ENCODE results near the gene ZNF121.
"Not testable (repeated sequence)": the region's sequence is repeated elsewhere in the genome, so short reads cannot be mapped to it uniquely, and the experiment has no call there.

Gene ZNF121

DNA sequence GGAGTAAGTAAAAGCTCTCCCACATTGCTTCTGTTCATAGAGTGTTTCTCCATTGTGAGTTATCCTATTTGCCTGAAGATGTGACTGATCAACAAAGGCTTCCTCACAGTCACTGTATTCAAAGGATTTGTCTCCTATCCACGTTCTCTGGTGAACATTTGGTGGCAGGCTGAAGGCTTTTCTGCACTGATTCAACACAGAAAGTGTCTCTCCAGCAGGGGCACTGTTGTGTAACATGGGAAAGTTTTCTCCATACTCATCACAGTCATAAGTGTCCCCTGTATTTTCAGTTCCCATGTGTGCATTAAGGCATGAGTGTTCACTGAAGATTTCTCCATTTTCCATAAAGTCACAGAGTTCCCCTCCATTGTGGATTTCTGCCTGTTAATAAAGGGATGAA, 17.6 kb downstream of the ZNF121 start:
- TF ChIP-seq, protein P1, sequence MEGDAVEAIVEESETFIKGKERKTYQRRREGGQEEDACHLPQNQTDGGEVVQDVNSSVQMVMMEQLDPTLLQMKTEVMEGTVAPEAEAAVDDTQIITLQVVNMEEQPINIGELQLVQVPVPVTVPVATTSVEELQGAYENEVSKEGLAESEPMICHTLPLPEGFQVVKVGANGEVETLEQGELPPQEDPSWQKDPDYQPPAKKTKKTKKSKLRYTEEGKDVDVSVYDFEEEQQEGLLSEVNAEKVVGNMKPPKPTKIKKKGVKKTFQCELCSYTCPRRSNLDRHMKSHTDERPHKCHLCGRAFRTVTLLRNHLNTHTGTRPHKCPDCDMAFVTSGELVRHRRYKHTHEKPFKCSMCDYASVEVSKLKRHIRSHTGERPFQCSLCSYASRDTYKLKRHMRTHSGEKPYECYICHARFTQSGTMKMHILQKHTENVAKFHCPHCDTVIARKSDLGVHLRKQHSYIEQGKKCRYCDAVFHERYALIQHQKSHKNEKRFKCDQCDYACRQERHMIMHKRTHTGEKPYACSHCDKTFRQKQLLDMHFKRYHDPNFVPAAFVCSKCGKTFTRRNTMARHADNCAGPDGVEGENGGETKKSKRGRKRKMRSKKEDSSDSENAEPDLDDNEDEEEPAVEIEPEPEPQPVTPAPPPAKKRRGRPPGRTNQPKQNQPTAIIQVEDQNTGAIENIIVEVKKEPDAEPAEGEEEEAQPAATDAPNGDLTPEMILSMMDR (IDR thresholded peaks at IDR 0.05; ENCODE audit: insufficient read depth, low read depth, low read length, missing control alignments) = no peak
- H3K4me3 ChIP-seq (ENCODE audit: low read length) = no peak overlapping the region
- DNase-seq (ENCODE audit: low read depth) = no peak

DNA sequence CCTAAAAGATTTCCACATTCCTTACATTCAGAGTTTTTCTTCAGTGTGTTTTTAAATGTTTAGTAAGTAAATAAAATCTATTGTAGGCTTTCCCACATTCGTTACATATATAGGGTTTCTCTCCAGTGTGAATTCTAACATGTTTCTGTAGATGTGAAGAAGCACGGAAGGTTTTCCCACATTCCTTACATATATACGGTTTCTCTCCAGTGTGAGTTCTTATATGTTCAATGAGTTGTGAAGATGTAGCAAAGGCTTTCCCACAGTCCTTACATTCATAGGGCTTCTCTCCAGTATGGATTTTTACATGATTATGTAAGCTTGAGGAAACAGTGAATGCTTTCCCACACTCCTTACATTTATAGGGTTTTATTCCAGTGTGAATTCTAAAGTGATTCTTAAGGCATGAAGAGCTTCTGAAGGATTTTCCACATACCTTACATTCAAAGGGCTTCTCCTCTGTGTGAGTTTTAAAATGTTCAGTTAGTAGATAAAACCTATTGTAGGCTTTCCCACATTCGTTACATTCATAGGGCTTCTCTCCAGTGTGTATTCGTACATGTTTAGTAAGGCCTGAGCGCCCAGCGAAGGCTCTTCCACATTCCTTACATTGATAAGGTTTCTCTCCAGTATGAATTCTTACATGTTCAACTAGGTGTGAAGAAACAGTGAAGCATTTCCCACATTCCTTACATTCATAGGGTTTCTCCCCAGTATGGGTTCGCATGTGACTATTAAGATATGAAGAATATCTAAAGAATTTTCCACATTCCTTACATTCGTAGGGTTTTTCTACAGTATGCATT, 18.2 kb downstream of the ZNF121 start:
- no peak overlapping the region for H3K4me3 ChIP-seq (ENCODE audit: low read length)
- TF ChIP-seq, protein P1 (IDR thresholded peaks at IDR 0.05; ENCODE audit: insufficient read depth, low read depth, low read length, missing control alignments) = no peak
- DNase-seq (ENCODE audit: low read depth) = peak; percentile 29

DNA sequence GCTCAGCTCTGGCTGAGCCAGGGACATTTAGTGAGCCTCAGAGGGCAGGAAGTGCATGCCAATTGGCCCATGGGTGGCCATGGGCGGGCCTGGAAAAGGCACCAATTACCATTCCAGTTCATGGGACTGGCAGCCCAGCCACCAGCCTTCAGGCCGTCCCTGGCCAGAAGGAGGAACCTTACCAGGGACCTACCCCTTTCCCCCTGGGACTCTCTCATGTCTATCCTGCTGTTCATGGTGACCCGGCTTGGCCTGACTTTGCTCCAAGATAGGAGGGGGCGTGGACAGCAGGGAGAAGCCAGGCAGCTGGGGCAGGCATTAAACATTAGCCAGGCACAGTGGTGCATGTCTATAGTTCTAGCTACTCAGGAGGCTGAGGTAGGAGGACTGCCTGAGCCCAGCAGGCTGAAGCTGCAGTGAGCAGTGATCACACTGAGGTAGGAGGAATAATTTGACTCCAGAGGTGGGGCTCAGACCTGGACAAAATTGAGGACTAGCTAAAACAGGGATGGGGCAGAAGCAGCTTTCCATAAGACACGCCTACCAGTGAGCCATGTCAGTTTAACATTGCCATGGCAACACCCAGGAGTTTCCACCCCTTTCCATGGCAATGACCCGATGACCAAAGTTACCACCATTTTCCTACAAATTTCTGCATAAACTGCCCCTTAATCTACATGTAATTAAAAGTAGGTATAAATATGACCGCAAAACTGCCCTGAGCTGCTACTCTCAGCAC, 31.6 kb downstream of the ZNF121 start:
- TF ChIP-seq, protein P1 (IDR thresholded peaks at IDR 0.05; ENCODE audit: insufficient read depth, low read depth, low read length, missing control alignments) = no peak
- no peak for DNase-seq (ENCODE audit: low read depth)
- no peak overlapping the region for H3K4me3 ChIP-seq (ENCODE audit: low read length)

DNA sequence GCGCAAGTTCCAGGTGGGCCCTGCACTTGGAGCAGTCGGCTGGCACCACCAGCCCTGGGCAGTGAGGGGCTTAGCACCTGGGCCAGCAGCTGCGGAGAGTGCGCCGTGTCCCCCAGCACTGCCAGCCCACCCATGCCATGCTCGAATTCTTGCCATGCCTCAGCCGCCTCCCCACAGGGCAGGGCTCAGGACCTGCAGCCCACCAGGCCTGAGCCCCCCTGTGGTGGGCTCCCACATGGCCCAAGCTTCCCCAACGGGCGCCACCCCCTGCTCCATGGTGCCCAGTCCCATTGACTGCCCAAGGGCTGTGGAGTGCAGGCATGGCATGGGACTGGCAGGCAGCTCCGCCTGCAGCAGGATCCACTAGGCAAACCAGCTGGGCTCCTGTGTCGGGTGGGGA, 36.4 kb downstream of the ZNF121 start:
- no peak overlapping the region for H3K4me3 ChIP-seq (ENCODE audit: low read length)
- TF ChIP-seq, protein P1 (IDR thresholded peaks at IDR 0.05; ENCODE audit: insufficient read depth, low read depth, low read length, missing control alignments) = no peak
- DNase-seq (ENCODE audit: low read depth) = no peak

DNA sequence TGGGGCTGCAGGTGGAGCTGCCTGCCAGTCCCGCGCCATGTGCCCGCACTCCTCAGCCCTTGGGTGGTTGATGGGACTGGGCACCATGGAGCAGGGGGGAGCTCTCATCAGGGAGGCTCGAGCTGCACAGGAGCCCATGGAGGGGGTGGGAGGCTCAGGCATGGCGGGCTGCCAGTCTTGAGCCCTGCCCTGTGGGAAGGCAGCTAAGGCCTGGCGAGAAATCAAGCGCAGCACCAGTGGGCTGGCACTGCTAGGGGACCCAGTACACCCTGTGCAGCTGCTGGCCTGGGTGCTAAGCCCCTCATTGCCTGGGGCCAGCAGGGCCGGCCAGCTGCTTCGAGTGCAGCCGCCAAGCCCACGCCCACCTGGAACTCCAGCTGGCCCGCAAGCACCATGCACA, 43.0 kb downstream of the ZNF121 start:
- not testable (repeated sequence) for H3K4me3 ChIP-seq (ENCODE audit: low read length); DNase-seq (ENCODE audit: low read depth)

DNA sequence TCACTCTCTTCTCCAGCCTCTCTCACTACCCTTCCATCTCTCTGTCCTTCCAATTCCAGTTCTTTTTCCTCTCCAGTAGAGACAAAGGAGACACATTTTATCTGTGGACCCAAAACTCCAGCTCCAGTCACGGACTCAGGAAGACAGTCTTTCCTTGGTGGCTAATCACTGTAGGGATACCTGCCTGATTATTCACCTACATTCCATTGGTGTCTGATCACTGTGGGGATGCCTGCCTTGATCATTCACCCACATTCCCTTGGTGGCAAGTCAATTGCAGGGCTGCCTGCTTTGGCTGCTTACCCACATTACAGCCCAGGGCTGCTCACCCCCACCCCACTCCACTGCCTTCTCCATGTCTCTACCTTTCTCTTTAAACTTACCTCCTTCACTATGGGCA, 44.4 kb downstream of the ZNF121 start:
- not testable (repeated sequence) for H3K4me3 ChIP-seq (ENCODE audit: low read length)
- DNase-seq (ENCODE audit: low read depth) = peak; percentile 73

DNA sequence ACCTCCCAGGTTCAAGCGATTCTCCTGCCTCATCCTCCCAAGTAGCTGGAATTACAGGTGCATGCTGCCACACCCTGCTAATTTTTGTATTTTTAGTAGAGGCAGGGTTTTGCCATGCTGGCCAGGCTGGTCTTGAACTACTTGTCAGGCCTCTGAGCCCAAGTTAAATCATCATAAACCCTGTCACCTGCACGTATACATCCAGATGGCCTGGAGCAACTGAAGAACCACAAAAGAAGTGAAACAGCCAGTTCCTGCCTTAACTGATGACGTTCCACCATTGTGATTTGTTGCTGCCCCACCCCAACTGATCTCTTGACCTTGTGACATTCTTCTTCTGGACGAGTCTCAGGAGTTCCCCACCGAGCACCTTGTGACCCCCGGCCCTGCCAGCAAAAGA, 45.1 kb downstream of the ZNF121 start:
- not testable (repeated sequence) for H3K4me3 ChIP-seq (ENCODE audit: low read length); DNase-seq (ENCODE audit: low read depth)

DNA sequence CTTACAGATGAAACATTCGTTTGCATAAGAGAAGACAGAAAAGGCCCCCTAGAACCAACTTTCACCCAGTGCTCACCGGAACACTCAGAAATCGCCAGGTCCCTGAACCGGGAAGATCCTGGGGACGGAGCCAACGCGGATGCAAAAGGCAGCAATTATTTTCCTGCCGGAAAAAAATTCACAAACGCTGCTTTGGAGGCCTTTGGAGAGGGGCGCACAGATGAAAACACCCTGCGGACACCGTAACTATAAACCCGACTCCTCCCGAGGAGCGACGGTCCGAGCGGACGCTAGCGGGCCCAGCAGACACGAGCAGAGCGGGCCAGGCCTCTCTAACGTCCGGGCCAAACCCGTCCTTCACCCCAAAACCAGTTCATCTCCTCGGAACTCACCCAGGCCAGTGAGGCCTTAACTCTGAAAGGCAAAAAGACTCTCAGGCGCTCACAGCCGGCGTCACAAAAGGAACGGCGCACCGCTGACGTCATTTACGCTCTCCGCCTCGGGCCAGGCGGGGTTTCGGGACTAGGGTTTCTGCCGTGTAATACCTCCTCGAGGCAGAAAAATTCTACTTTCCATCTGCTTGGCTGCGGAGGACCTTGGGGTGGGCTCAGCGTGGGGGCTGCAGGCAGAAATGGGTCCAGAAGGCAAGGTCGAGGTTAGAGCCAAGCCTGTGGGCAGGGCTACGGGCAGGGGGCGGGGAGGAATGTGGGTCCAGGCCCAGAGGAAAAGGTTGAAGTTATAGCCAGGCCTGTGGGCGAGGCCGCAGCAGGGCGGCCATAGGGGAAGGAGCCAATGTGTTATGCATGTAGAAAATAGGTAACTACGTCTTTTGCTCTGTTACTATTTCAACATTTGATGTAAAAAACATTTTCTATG, 45.9 kb downstream of the ZNF121 start, which contains the start of gene ZNF426:
Gene ZNF426, minus strand, starts transcription at position 463 of the 876 bp plus-strand sequence. CDS start 2,413 bp downstream, outside the sequence.
- TF ChIP-seq, protein P1 (IDR thresholded peaks at IDR 0.05; ENCODE audit: insufficient read depth, low read depth, low read length, missing control alignments) = no peak
- peak; percentile 89 for DNase-seq (ENCODE audit: low read depth)
- H3K4me3 ChIP-seq (ENCODE audit: low read length) = peak within 1 kb of the TSS; percentile 98
